Measurements from ENCODE around the gene PHPT1.

PHPT1 gene

GRCh38 chr9:136846376-136847087 is 2.7 kb upstream of the PHPT1 start:
- Mint-ChIP-seq H3K4me3 (peak overlapping the region; percentile 56), H3K4me1 (peaks cover 31% of the 10 kb centered on the region), H3K36me3 (peaks cover 8% of the 10 kb centered on the region), H3K27ac (peak overlapping the region; percentile 75), H3K27me3 (peaks cover 63% of the 10 kb centered on the region), H3K9me3 (no peaks in the 10 kb centered on the region)
- CTCF ChIA-PET: interaction anchor here (1.4 kb wide), 1 partner anchor 37 kb away, joined by 4 read pairs; no protein-coding TSS in a partner anchor
- no peak for DNase-seq

GRCh38 chr9:136847088-136847825 is 2.0 kb upstream of the PHPT1 start:
- Mint-ChIP-seq H3K4me1 (peaks cover 29% of the 10 kb centered on the region), H3K27me3 (peaks cover 61% of the 10 kb centered on the region), H3K4me3 (peak overlapping the region; percentile 90), H3K27ac (peak overlapping the region; percentile 64), H3K9me3 (no peaks in the 10 kb centered on the region), H3K36me3 (peaks cover 8% of the 10 kb centered on the region)
- CTCF ChIA-PET: interaction anchor here (0.5 to 1.6 kb wide), 4 partner anchors 27 to 182 kb away, joined by 3 to 4 read pairs (median 3); no protein-coding TSS in a partner anchor
- DNase-seq: peak; percentile 34

GRCh38 chr9:136847826-136848392 is 1.3 kb upstream of the PHPT1 start:
- H3K27me3 Mint-ChIP-seq: peaks cover 59% of the 10 kb centered on the region
- no peaks in the 10 kb centered on the region for H3K9me3 Mint-ChIP-seq
- H3K27ac Mint-ChIP-seq: peak overlapping the region; percentile 64
- peak overlapping the region; percentile 90 for H3K4me3 Mint-ChIP-seq
- DNase-seq: peak; percentile 90
- CTCF ChIA-PET: interaction anchor here (0.5 to 1.6 kb wide), 4 partner anchors 27 to 187 kb away, joined by 3 to 5 read pairs (median 4); no protein-coding TSS in a partner anchor
- H3K36me3 Mint-ChIP-seq: peaks cover 8% of the 10 kb centered on the region
- peaks cover 26% of the 10 kb centered on the region for H3K4me1 Mint-ChIP-seq

DNA sequence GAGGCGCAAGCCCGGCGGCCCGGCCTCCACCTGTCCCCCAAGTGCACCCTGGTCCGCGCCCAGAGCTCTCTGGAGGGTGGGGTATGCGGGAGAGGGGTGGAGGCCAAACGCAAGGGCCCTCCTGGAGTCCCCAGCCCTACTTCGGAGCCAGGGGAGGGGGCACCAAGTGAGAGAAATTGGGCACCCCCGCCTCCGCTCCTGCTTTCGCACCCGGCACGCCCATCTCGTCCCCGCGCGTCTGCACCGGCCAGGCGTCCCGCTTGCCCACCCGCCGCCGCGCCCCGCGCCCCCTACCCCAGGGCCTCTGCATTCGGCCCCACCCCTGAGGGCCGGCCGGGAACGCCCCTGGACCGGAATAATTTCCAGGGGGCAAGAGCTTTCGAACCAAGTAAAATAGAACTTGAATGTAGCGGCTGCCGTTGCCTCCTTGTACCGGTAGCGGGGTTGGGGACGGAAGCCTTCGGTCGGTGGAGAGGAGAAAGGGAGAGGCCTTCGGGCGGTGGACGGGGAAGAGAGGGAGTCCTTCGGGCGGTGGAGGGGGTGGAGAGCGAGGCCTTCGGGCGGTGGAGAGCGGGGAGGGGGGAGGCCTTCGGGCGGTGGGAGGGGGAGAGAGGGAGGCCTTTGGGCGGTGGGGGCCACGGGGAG is 694 bp upstream of the PHPT1 start:
- CTCF ChIA-PET: interaction anchor here (1.1 to 1.6 kb wide), 2 partner anchors 181 to 186 kb away, joined by 3 to 5 read pairs; no protein-coding TSS in a partner anchor
- H3K27me3 Mint-ChIP-seq: peaks cover 56% of the 10 kb centered on the region
- H3K4me3 Mint-ChIP-seq: peak overlapping the region; percentile 90
- peak; percentile 66 for DNase-seq
- peaks cover 8% of the 10 kb centered on the region for H3K36me3 Mint-ChIP-seq
- peak overlapping the region; percentile 88 for H3K27ac Mint-ChIP-seq
- no peaks in the 10 kb centered on the region for H3K9me3 Mint-ChIP-seq
- H3K4me1 Mint-ChIP-seq: peaks cover 24% of the 10 kb centered on the region

GRCh38 chr9:136849960-136850865 is 1.0 kb downstream of the PHPT1 start:
- Mint-ChIP-seq H3K36me3 (peaks cover 6% of the 10 kb centered on the region), H3K9me3 (no peaks in the 10 kb centered on the region), H3K27ac (peak overlapping the region; percentile 64), H3K4me1 (peaks cover 22% of the 10 kb centered on the region), H3K4me3 (peak overlapping the region; percentile 90), H3K27me3 (peaks cover 42% of the 10 kb centered on the region)
- DNase-seq: no peak
- CTCF ChIA-PET: no interaction called here

- no peaks in the 10 kb centered on the region for H3K9me3 Mint-ChIP-seq
- H3K4me3 Mint-ChIP-seq: peak overlapping the region; percentile 90
- DNase-seq: no peak
- CTCF ChIA-PET: interaction anchor here (1.2 kb wide), 1 partner anchor 9 kb away, joined by 4 read pairs; the partner anchor contains the start of gene AJM1
- peaks cover 6% of the 10 kb centered on the region for H3K36me3 Mint-ChIP-seq
- no peak overlapping the region for H3K27ac Mint-ChIP-seq
- peaks cover 22% of the 10 kb centered on the region for H3K4me1 Mint-ChIP-seq
- peaks cover 33% of the 10 kb centered on the region for H3K27me3 Mint-ChIP-seq
These were observed 1.9 kb downstream of the PHPT1 start for GRCh38 chr9:136850866-136851775.

- Mint-ChIP-seq H3K4me1 (peaks cover 18% of the 10 kb centered on the region), H3K9me3 (no peaks in the 10 kb centered on the region), H3K27me3 (peaks cover 23% of the 10 kb centered on the region), H3K36me3 (peaks cover 3% of the 10 kb centered on the region), H3K4me3 (no peak within 1 kb of the TSS), H3K27ac (no peak within 1 kb of the TSS)
- no peak for DNase-seq
- CTCF ChIA-PET: interaction anchor here (1.2 kb wide), 1 partner anchor 10 kb away, joined by 4 read pairs; the partner anchor contains the start of gene AJM1
These were observed 2.9 kb downstream of the PHPT1 start, which contains the start of gene MAMDC4 for GRCh38 chr9:136851941-136852663. Gene MAMDC4, plus strand, starts transcription at chr9:136852346. Its CDS starts 71 bp downstream, at chr9:136852417.

- Mint-ChIP-seq H3K36me3 (peaks cover 3% of the 10 kb centered on the region), H3K27ac (no peak overlapping the region), H3K27me3 (peaks cover 14% of the 10 kb centered on the region), H3K4me3 (no peak overlapping the region), H3K9me3 (no peaks in the 10 kb centered on the region), H3K4me1 (peaks cover 12% of the 10 kb centered on the region)
- no peak for DNase-seq
- CTCF ChIA-PET: no interaction called here
These were observed 3.7 kb downstream of the PHPT1 start for GRCh38 chr9:136852664-136853595.

- Mint-ChIP-seq H3K4me1 (peaks cover 10% of the 10 kb centered on the region), H3K36me3 (peaks cover 2% of the 10 kb centered on the region), H3K4me3 (no peak overlapping the region), H3K27me3 (peaks cover 8% of the 10 kb centered on the region), H3K27ac (no peak overlapping the region), H3K9me3 (no peaks in the 10 kb centered on the region)
- CTCF ChIA-PET: interaction anchor here (1.8 kb wide), 1 partner anchor 11 kb away, joined by 4 read pairs; the partner anchor contains the start of gene AJM1
- DNase-seq: no peak
These were observed 4.4 kb downstream of the PHPT1 start for GRCh38 chr9:136853596-136854112.

DNA sequence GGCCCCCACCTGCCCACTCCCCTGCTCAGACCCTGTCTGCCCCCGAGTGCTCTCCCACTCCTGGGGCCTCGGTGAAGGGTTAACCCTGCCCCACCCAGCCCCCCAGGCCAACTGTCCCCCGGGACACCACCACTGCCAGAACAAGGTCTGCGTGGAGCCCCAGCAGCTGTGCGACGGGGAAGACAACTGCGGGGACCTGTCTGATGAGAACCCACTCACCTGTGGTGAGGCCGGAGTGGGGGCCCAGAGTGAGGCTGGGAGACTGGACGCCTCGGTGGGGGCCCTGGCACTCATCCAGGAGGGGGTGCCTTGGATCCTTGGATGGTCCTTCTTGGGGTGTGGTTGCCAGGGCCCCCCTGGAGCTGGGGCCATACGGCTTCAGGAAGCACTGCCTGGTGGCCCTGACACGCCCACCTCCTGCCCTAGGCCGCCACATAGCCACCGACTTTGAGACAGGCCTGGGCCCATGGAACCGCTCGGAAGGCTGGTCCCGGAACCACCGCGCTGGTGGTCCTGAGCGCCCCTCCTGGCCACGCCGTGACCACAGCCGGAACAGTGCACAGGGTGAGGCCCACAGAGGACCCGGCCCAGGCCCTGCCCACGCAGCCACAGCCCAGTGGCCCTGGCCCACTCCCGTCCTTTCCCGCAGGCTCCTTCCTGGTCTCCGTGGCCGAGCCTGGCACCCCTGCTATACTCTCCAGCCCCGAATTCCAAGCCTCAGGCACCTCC is 5.1 kb downstream of the PHPT1 start:
- peaks cover 7% of the 10 kb centered on the region for H3K4me1 Mint-ChIP-seq
- H3K27ac Mint-ChIP-seq: no peak overlapping the region
- H3K36me3 Mint-ChIP-seq: peaks cover 2% of the 10 kb centered on the region
- peaks cover 2% of the 10 kb centered on the region for H3K27me3 Mint-ChIP-seq
- DNase-seq: no peak
- CTCF ChIA-PET: interaction anchor here (1.8 kb wide), 1 partner anchor 12 kb away, joined by 4 read pairs; the partner anchor contains the start of gene AJM1
- no peak overlapping the region for H3K4me3 Mint-ChIP-seq
- no peaks in the 10 kb centered on the region for H3K9me3 Mint-ChIP-seq

All from activated naive CD4-positive, alpha-beta T cell treated with anti-CD3 and anti-CD28 coated beads, Interleukin-2, amount 10 ng/mL, durations not matched to agents 7 days and 5 days (primary cell).